Uterus (tissue), 2 donors: ENCODE results near the gene FBXL15.

Source experiments
- CTCF ChIP-seq, 4 experiments: fragments of 200-600 bp in 2 of 4; fragments of 450-650 bp in 2 of 4; sonication (generic) in 2 of 4; IDR thresholded peaks; one replicate each; pipeline ENCODE4 v1.5.1; 2016 to 2019; ENCODE audit warnings: antibody characterized with exemption in 4 of 4, mild to moderate bottlenecking in 2 of 4, moderate library complexity in 1 of 4
- POLR2A ChIP-seq, 2 donors: fragments of 450-650 bp; IDR thresholded peaks; one replicate each; pipeline ENCODE4 v1.6.1; 2016; ENCODE audit warnings: antibody characterized with exemption in 2 of 2, mild to moderate bottlenecking in 1 of 2, moderate library complexity in 1 of 2

GRCh38 chr10:102375250-102375649 is 45.4 kb upstream of the FBXL15 start:
- TF ChIP-seq POLR2A (IDR thresholded peaks at IDR 0.05) (no peak), CTCF (IDR thresholded peaks at IDR 0.05) (no peak)
